ENCODE data around the gene RABL6.

Gene RABL6

GRCh38 chr9:136803551-136804508 is 3.9 kb upstream of the RABL6 start:
- H3K4me3 ChIP-seq (ENCODE audit: low read depth, low read length): no peak overlapping the region
- in situ Hi-C loops (cut with HindIII; ENCODE audit: low sequenced_read_pairs): no loop called here
- no peak for DNase-seq (ENCODE audit: low read depth, low spot score)
- no peak for TF ChIP-seq CTCF (IDR thresholded peaks at IDR 0.05; ENCODE audit: low read depth, low read length)

DNA sequence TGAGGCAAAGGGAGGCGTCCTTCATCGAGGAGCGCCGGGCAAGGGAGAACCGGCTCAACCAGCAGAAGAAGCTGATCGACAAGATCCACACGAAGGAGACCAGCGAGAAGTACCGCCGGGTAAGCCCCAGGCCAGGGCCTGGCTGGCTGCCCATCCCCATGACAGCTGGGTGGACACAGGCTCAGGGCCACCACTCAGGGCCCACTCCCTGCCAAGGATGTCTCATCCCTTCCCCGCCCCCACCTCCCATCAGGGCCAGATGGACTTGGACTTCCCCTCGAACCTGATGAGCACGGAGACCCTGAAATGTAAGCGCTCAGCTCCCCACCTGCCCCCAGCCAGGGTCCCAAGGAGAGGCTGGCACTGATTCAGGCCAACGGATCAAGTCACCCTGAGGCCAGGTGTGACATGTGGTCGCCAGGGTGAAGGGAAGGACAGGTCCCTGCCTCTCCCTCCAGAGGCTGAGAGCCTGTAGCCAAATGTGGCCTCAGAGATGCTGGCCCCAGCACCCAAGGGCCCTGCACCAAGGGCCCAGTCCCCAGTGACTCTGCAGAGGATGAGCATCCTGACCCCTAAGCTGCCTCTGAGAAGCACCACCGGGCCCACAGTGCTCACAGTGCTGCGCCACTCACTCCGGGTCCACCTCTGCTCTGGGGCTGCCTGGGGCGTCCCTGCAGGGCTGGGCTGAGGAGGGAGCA is 3.1 kb upstream of the RABL6 start:
- in situ Hi-C loops (cut with HindIII; ENCODE audit: low sequenced_read_pairs): no loop called here
- no peak overlapping the region for H3K4me3 ChIP-seq (ENCODE audit: low read depth, low read length)

DNA sequence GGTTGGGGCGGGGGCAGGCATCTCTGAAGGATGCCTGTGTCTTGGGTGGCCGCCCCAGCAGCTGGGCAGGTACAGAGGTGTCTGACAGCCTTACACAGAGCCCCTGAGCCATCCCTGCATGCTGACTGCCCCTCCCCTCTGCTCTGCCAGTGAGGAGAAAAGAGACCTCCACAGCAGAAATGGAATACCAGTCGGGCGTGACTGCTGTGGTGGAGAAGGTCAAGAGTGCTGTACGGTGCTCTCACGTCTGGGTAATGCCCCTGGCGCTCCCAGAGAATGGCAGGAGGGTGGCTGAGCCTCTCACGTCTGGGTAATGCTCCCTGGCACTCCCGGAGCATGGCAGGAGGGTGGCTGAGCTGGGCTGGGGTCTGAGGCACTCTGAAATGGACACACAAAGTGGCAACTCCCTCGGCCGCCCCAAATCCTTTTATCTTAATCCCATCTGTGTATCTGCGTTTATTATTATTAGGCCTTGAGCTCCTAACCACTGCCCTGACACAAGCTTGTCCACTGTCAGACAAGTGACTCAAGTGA is 2.5 kb upstream of the RABL6 start:
- in situ Hi-C loops (cut with HindIII; ENCODE audit: low sequenced_read_pairs): no loop called here
- no peak for DNase-seq (ENCODE audit: low read depth, low spot score)
- TF ChIP-seq CTCF (IDR thresholded peaks at IDR 0.05; ENCODE audit: low read depth, low read length): no peak
- H3K4me3 ChIP-seq (ENCODE audit: low read depth, low read length): no peak overlapping the region

More for the DNA sequence above, 3.1 kb upstream of the RABL6 start:
- DNase-seq (ENCODE audit: low read depth, low spot score): no peak
- no peak for TF ChIP-seq CTCF (IDR thresholded peaks at IDR 0.05; ENCODE audit: low read depth, low read length)

DNA sequence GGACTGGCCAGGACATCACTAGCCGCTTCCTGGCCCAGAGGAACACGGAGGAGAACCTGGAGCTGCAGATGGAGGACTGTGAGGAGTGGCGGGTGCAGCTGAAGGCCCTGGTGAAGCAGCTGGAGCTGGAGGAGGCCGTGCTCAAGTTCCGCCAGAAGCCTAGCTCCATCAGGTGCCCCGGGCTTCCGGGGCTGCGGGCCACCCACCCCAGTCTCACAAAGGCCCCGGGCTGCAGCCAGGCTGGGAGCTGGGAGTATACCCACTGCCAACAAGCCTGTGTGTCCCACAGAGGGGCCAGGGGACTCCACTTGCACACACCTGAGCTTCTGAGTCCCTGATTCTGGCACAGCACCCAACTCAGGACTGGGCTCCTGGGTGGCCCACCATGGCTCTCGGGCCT is 1.7 kb upstream of the RABL6 start:
- in situ Hi-C loops (cut with HindIII; ENCODE audit: low sequenced_read_pairs): no loop called here
- no peak for DNase-seq (ENCODE audit: low read depth, low spot score)
- H3K4me3 ChIP-seq (ENCODE audit: low read depth, low read length): no peak overlapping the region
- no peak for TF ChIP-seq CTCF (IDR thresholded peaks at IDR 0.05; ENCODE audit: low read depth, low read length)

DNA sequence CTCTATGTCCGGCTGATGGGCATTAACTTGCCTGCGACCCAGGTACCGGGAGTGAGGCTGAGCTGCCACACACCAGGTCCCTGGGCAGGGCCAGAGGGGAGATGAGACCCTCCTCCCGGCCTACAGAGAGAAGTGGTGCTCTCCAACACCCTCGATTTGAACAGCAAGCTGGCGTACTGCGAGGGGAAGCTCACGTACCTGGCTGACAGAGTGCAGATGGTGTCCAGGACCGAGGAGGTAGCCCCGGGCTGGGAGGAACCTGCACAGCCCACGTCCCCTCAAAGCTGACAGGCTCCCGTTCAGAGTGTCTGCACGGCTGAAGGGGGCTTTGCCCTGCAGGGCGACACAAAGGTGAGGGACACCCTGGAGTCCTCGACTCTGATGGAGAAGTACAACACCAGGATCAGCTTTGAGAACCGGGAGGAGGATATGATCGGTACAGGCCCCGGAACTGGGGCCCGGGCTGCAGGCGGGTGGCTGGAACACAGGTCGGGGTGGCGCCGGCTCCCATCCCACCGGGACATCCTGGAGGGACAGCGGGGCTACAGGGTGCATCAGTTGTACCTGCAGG is 1.0 kb upstream of the RABL6 start:
- peak overlapping the region; percentile 79 for H3K4me3 ChIP-seq (ENCODE audit: low read depth, low read length)
- in situ Hi-C loops (cut with HindIII; ENCODE audit: low sequenced_read_pairs): no loop called here
- no peak for DNase-seq (ENCODE audit: low read depth, low spot score)
- TF ChIP-seq CTCF (IDR thresholded peaks at IDR 0.05; ENCODE audit: low read depth, low read length): no peak

GRCh38 chr9:136808075-136808805 is 492 bp downstream of the RABL6 start:
- no peak for DNase-seq (ENCODE audit: low read depth, low spot score)
- H3K4me3 ChIP-seq (ENCODE audit: low read depth, low read length): peak overlapping the region; percentile 79
- TF ChIP-seq CTCF (IDR thresholded peaks at IDR 0.05; ENCODE audit: low read depth, low read length): no peak
- in situ Hi-C loops (cut with HindIII; ENCODE audit: low sequenced_read_pairs): no loop called here

Measured in astrocyte of the spinal cord (primary cell).